Vagina (tissue), 2 donors: ENCODE results near the gene SMG6.

Experiments used
- CTCF ChIP-seq, 3 experiments: fragments of 450-650 bp in 2 of 3; fragments of 200-600 bp in 1 of 3; sonication (generic) in 1 of 3; IDR thresholded peaks; one replicate each; pipeline ENCODE4 v1.5.1; 2017 to 2019; ENCODE audit warnings: antibody characterized with exemption in 3 of 3, mild to moderate bottlenecking in 2 of 3, moderate library complexity in 2 of 3
- POLR2A ChIP-seq, 2 donors: fragments of 450-650 bp; IDR thresholded peaks; one replicate each; pipeline ENCODE4 v1.6.1; 2017; ENCODE audit warnings: antibody characterized with exemption in 2 of 2, mild to moderate bottlenecking in 2 of 2, moderate library complexity in 2 of 2

GRCh38 chr17:2321399-2321798, 17.8 kb upstream of the SMG6 start:
- TF ChIP-seq POLR2A (IDR thresholded peaks at IDR 0.05): no peak
- no peak for TF ChIP-seq CTCF (IDR thresholded peaks at IDR 0.05)
